Ishikawa (cell line): ENCODE data around the gene LRIG2.

Experiments used
- CREB1 ChIP-seq: IDR thresholded peaks from 2 replicates; pipeline ENCODE4 v1.6.1; 2012; ENCODE audit warnings: low read depth
- EP300 ChIP-seq: IDR thresholded peaks from 2 replicates; pipeline ENCODE4 v1.6.1; 2012; ENCODE audit warnings: borderline replicate concordance
- FOXM1 ChIP-seq: IDR thresholded peaks from 2 replicates; pipeline ENCODE4 v1.6.1; 2012; ENCODE audit warnings: low read depth, borderline replicate concordance
- TAF1 ChIP-seq: IDR thresholded peaks from 2 replicates; pipeline ENCODE4 v1.6.1; 2012; ENCODE audit warnings: low read depth, mild to moderate bottlenecking
- TCF12 ChIP-seq: IDR thresholded peaks from 2 replicates; pipeline ENCODE4 v1.6.1; 2012; ENCODE audit warnings: low read depth
- YY1 ChIP-seq: IDR thresholded peaks from 2 replicates; pipeline ENCODE4 v1.6.1; 2012; ENCODE audit warnings: low read depth
- TF ChIP-seq, protein P1 (sequence below): IDR thresholded peaks from 2 replicates; pipeline ENCODE4 v1.6.1; 2012; ENCODE audit warnings: low read depth, mild to moderate bottlenecking

DNA sequence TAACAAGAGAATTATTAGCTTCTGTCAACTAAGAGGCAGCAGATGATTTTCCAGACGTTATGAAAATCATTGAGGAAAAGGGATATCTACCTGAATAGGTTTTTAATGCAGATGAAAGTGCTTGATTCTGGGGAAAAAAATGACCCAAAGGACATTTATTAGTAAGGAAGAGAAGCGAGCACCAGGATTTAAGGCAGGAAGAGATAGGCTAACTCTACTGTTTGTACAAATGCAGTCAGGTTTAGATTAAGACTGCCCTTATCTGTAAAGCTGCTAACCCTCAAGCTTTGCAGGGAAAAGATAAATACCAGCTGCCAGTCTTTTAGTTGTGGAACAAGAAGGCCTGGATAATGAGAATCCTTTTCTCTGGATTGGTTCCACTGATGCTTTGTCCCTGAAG, 33.0 kb upstream of the LRIG2 start:
- TF ChIP-seq CREB1 (no peak), YY1 (no peak), EP300 (no peak), FOXM1 (no peak), TAF1 (no peak), TCF12 (no peak)
- TF ChIP-seq, protein P1, sequence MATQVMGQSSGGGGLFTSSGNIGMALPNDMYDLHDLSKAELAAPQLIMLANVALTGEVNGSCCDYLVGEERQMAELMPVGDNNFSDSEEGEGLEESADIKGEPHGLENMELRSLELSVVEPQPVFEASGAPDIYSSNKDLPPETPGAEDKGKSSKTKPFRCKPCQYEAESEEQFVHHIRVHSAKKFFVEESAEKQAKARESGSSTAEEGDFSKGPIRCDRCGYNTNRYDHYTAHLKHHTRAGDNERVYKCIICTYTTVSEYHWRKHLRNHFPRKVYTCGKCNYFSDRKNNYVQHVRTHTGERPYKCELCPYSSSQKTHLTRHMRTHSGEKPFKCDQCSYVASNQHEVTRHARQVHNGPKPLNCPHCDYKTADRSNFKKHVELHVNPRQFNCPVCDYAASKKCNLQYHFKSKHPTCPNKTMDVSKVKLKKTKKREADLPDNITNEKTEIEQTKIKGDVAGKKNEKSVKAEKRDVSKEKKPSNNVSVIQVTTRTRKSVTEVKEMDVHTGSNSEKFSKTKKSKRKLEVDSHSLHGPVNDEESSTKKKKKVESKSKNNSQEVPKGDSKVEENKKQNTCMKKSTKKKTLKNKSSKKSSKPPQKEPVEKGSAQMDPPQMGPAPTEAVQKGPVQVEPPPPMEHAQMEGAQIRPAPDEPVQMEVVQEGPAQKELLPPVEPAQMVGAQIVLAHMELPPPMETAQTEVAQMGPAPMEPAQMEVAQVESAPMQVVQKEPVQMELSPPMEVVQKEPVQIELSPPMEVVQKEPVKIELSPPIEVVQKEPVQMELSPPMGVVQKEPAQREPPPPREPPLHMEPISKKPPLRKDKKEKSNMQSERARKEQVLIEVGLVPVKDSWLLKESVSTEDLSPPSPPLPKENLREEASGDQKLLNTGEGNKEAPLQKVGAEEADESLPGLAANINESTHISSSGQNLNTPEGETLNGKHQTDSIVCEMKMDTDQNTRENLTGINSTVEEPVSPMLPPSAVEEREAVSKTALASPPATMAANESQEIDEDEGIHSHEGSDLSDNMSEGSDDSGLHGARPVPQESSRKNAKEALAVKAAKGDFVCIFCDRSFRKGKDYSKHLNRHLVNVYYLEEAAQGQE, result no peak
